OCI-LY3 (cell line): Measurements from ENCODE around the gene SLC6A6.

ENCODE experiments used
- CTCF ChIP-seq: fragments of 200-600, 300-600 bp; sonication (generic); IDR thresholded peaks from 2 replicates; pipeline ENCODE4 v1.5.1; 2014; ENCODE audit warnings: antibody characterized with exemption, low read length, low read depth
- EZH2phosphoT487 ChIP-seq: fragments of 200-600 bp; shearing (Covaris generic); IDR thresholded peaks from 2 replicates; pipeline ENCODE4 v1.6.1; 2018; ENCODE audit warnings: antibody characterized with exemption, mixed run types, low read depth

GRCh38 chr3:14440531-14441239, 38.3 kb downstream of the SLC6A6 start:
- TF ChIP-seq CTCF (no peak), EZH2phosphoT487 (no peak)
